WERI-Rb-1 (cell line): ENCODE measurements around the gene WHRN.

ENCODE experiments used
- DNase-seq: peaks from one replicate; pipeline ENCODE4 v3.0.0-alpha.2; 2020
- H3K27ac ChIP-seq: fragments of 250-450 bp; sonication (Bioruptor Pico); 2 replicates; pipeline ENCODE4 v1.5.1; 2020; ENCODE audit warnings: mild to moderate bottlenecking, moderate library complexity
- H3K27me3 ChIP-seq: fragments of 250-450 bp; sonication (Bioruptor Pico); 2 replicates; pipeline ENCODE4 v1.5.1; 2021; ENCODE audit warnings: mild to moderate bottlenecking, low read depth, moderate library complexity; ENCODE audit not compliant: insufficient read depth, severe bottlenecking
- H3K36me3 ChIP-seq: fragments of 250-450 bp; sonication (Bioruptor Pico); 2 replicates; pipeline ENCODE4 v1.5.1; 2020; ENCODE audit warnings: mild to moderate bottlenecking, moderate library complexity
- H3K4me3 ChIP-seq: 2 replicates; pipeline ENCODE4 v1.5.1; 2011; ENCODE audit warnings: low read depth, mild to moderate bottlenecking, control low read depth, low read length
- H3K9me3 ChIP-seq: fragments of 250-450 bp; sonication (Bioruptor Pico); 2 replicates; pipeline ENCODE4 v1.5.1; 2021; ENCODE audit warnings: mild to moderate bottlenecking, moderate library complexity; ENCODE audit not compliant: severe bottlenecking
- CTCF ChIP-seq: IDR thresholded peaks from 2 replicates; pipeline ENCODE4 v1.5.1; 2011; ENCODE audit warnings: low read depth, mild to moderate bottlenecking, control low read depth, inconsistent platforms, low read length

WHRN gene

GRCh38 chr9:114434878-114435311 lies 70.4 kb downstream of the WHRN start:
- Histone ChIP-seq H3K9me3 (no peaks in the 10 kb centered on the region), H3K36me3 (no peaks in the 10 kb centered on the region), H3K27me3 (no peaks in the 10 kb centered on the region), H3K4me3 (no peak overlapping the region), H3K27ac (no peak overlapping the region)
- peak; percentile 91 for TF ChIP-seq CTCF
- DNase-seq = peak; percentile 53

GRCh38 chr9:114433720-114434255 lies 71.5 kb downstream of the WHRN start:
- no peak overlapping the region for H3K27ac ChIP-seq
- TF ChIP-seq CTCF = no peak

GRCh38 chr9:114433086-114433485 lies 72.2 kb downstream of the WHRN start:
- H3K9me3 ChIP-seq = no peaks in the 10 kb centered on the region
- DNase-seq = no peak
- H3K36me3 ChIP-seq = no peaks in the 10 kb centered on the region
- H3K4me3 ChIP-seq = no peak overlapping the region
- H3K27ac ChIP-seq = no peak overlapping the region
- H3K27me3 ChIP-seq = no peaks in the 10 kb centered on the region
- no peak for TF ChIP-seq CTCF

More at GRCh38 chr9:114433720-114434255, 71.5 kb downstream of the WHRN start:
- H3K4me3 ChIP-seq = no peak overlapping the region
- no peak for DNase-seq
- H3K9me3 ChIP-seq = no peaks in the 10 kb centered on the region
- no peaks in the 10 kb centered on the region for H3K36me3 ChIP-seq
- no peaks in the 10 kb centered on the region for H3K27me3 ChIP-seq

- TF ChIP-seq CTCF = no peak
- no peak for DNase-seq
- Histone ChIP-seq H3K36me3 (no peaks in the 10 kb centered on the region), H3K27ac (no peak overlapping the region), H3K9me3 (no peaks in the 10 kb centered on the region), H3K4me3 (no peak overlapping the region), H3K27me3 (no peaks in the 10 kb centered on the region)
Measured at GRCh38 chr9:114432323-114433067, 72.8 kb downstream of the WHRN start.

GRCh38 chr9:114431770-114432169 lies 73.5 kb downstream of the WHRN start:
- no peak for DNase-seq
- no peak for TF ChIP-seq CTCF
- no peak overlapping the region for H3K27ac ChIP-seq
- H3K27me3 ChIP-seq = no peaks in the 10 kb centered on the region
- no peaks in the 10 kb centered on the region for H3K9me3 ChIP-seq
- no peak overlapping the region for H3K4me3 ChIP-seq
- H3K36me3 ChIP-seq = no peaks in the 10 kb centered on the region
